ENCODE measurements around the gene GDAP2.

GDAP2 gene

DNA sequence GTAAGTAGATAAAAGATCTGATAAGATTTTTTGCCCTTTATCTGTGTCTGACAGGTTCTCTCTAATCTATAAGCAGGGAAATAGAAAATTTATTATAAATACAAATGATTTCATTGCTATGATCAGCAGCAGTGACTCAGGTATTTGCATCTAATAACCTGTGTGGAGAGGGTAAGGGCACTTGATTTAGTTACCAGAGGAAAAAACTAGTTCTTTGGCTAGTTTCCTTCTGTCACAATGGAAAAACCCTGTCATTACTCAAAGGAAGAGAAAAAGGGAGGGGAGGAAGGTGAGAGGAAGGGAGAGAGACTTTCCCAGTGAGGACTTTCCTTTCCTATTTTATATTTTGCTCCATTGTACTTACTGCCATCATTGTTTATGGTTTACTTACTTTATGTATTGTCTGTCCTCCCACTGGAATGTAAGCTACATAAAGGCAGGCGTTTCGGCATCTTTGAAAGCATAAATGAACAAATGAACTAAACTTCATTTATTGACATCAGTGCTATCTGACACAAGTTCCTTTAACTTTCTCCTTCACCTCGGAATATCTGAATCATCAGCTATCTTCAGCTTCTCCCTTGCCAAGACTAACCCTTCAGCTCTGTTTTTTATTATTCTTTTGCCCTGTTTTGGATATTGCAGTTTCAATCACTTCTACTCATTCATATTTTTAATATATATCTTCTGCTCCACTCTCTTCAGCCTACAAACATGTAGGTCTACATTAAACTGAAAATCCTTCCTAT lies 35.0 kb upstream of the GDAP2 start:
- peak; percentile 7 for DNase-seq (ENCODE audit: low read depth)

GRCh38 chr1:117959364-117959763 lies 29.9 kb upstream of the GDAP2 start:
- H3K4me3 ChIP-seq (ENCODE audit: control insufficient read depth, low read depth, low read length) = no peak overlapping the region
- TF ChIP-seq, protein P1, sequence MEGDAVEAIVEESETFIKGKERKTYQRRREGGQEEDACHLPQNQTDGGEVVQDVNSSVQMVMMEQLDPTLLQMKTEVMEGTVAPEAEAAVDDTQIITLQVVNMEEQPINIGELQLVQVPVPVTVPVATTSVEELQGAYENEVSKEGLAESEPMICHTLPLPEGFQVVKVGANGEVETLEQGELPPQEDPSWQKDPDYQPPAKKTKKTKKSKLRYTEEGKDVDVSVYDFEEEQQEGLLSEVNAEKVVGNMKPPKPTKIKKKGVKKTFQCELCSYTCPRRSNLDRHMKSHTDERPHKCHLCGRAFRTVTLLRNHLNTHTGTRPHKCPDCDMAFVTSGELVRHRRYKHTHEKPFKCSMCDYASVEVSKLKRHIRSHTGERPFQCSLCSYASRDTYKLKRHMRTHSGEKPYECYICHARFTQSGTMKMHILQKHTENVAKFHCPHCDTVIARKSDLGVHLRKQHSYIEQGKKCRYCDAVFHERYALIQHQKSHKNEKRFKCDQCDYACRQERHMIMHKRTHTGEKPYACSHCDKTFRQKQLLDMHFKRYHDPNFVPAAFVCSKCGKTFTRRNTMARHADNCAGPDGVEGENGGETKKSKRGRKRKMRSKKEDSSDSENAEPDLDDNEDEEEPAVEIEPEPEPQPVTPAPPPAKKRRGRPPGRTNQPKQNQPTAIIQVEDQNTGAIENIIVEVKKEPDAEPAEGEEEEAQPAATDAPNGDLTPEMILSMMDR (IDR thresholded peaks at IDR 0.05; ENCODE audit: control insufficient read depth, insufficient read depth, low read depth, low read length, missing control alignments) = no peak
- DNase-seq (ENCODE audit: low read depth) = no peak

More for the DNA sequence above, 35.0 kb upstream of the GDAP2 start:
- no peak overlapping the region for H3K4me3 ChIP-seq (ENCODE audit: control insufficient read depth, low read depth, low read length)
- TF ChIP-seq, protein P1 (IDR thresholded peaks at IDR 0.05; ENCODE audit: control insufficient read depth, insufficient read depth, low read depth, low read length, missing control alignments) = no peak

- DNase-seq (ENCODE audit: low read depth) = no peak
- H3K4me3 ChIP-seq (ENCODE audit: control insufficient read depth, low read depth, low read length) = no peak overlapping the region
- TF ChIP-seq, protein P1 (IDR thresholded peaks at IDR 0.05; ENCODE audit: control insufficient read depth, insufficient read depth, low read depth, low read length, missing control alignments) = no peak
Measured at GRCh38 chr1:117952386-117952785, 23.0 kb upstream of the GDAP2 start.

DNA sequence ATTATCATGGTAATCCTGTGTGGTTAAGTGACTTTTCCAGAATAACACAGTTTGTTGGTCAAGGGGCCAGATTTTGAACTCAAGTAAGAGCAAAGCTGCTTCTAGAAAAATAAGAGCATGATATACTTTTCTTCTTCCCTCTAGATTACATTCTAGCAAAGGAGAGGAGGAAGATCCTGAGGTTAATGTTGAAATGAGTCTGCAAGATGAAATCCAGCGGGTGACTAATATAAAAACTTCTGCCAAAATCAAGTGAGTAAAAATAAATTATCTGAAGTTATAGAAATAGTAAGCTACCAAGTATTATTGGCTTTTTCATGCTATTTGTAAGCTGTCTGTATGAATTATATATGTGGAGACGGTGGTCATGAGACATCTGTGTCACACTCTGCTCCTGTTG lies 12.9 kb upstream of the GDAP2 start:
- TF ChIP-seq, protein P1 (IDR thresholded peaks at IDR 0.05; ENCODE audit: control insufficient read depth, insufficient read depth, low read depth, low read length, missing control alignments) = no peak
- no peak overlapping the region for H3K4me3 ChIP-seq (ENCODE audit: control insufficient read depth, low read depth, low read length)
- no peak for DNase-seq (ENCODE audit: low read depth)

DNA sequence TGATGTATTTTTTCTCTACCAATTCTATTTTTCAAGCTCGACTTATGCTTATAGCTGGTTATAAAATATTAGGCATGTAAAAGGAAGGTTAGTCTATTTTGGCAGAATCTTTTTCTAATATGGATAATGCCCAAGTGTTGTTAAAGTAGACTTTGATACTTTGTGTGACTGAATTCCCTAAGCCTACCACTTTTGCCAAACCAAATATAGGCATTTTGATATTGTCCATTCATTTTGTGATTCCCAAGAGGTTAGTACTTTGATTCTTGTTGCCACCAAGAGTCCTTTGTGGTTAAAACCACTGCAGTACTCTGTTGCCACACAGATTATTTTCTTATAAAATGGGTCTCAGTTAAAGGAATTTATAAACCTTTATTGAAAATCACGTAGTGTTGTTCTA lies 4.3 kb upstream of the GDAP2 start:
- TF ChIP-seq, protein P1 (IDR thresholded peaks at IDR 0.05; ENCODE audit: control insufficient read depth, insufficient read depth, low read depth, low read length, missing control alignments) = no peak
- no peak for DNase-seq (ENCODE audit: low read depth)
- H3K4me3 ChIP-seq (ENCODE audit: control insufficient read depth, low read depth, low read length) = no peak overlapping the region

- no peak for DNase-seq (ENCODE audit: low read depth)
Measured at GRCh38 chr1:117932576-117932975, 3.2 kb upstream of the GDAP2 start.

More at GRCh38 chr1:117932576-117932975, 3.2 kb upstream of the GDAP2 start:
- no peak overlapping the region for H3K4me3 ChIP-seq (ENCODE audit: control insufficient read depth, low read depth, low read length)
- TF ChIP-seq, protein P1 (IDR thresholded peaks at IDR 0.05; ENCODE audit: control insufficient read depth, insufficient read depth, low read depth, low read length, missing control alignments) = no peak

Data from AG09309 (cell line).